ENCODE data around the gene SEZ6L2. TPM values are rescaled to one million over a fixed set of nuclear protein-coding genes. Genes with fewer than 3 reads are reported as not detected.

Gene SEZ6L2
- total and polyA plus RNA-seq, 9 of the 15 experiments (the other 6 are each of a cell fraction or from before 2014, with no cell fraction given) = 0.10 to 2.1 (median 0.72) TPM

DNA sequence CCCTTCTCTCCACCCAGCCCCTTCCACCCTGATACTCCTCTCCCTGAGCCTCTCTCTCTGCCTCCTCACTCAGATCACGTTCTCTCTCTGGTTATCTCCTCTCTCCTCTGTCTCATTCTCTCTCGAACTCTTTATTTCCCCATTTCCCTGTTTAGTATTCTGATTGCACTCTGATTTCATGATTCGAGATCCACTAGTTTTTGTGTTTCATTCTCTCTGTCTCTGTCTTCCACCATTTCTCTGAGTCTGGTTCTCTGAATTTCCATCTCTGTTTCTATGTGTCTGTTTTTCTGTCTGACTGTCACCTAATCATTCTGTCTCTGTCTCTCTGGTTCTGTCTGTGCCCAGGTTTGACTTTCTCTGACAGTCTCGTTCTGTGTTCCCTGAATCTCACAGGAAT, 2.0 kb downstream of the SEZ6L2 start:
- Histone ChIP-seq H3K9me3 (replicated peaks; ENCODE audit: control insufficient read depth, insufficient read depth, low read depth, low read length) (no peaks in the 10 kb centered on the region), H3K9ac (ENCODE audit: insufficient read depth in 1 of 2, low read depth in 2 of 2, low read length in 2 of 2) (no peak overlapping the region), H4K20me1 (replicated peaks; ENCODE audit: control insufficient read depth, insufficient read depth, low read length) (peaks cover 13% of the 10 kb centered on the region; the same call in 1 of the 2 replicates), H3K79me2 (ENCODE audit: control insufficient read depth, insufficient read depth, low read length) (no peaks in the 10 kb centered on the region), H3K4me1 (replicated peaks in 1 of 2; ENCODE audit: control insufficient read depth in 2 of 2, insufficient read depth in 2 of 2, low read length in 2 of 2) (peaks cover 0 to 35% of the 10 kb centered on the region in 2 experiments; a peak in 3 of 5 replicates), H3K27me3 (ENCODE audit: control insufficient read depth in 2 of 2, insufficient read depth in 2 of 2, low read length in 2 of 2) (peaks cover 14 to 30% of the 10 kb centered on the region in 2 experiments), H2AFZ (ENCODE audit: low read depth, low read length) (no peak overlapping the region), H3K4me2 (ENCODE audit: insufficient read depth, low read length) (no peak overlapping the region), H3K9me1 (ENCODE audit: control insufficient read depth, insufficient read depth, low read length) (peaks cover 3% of the 10 kb centered on the region), H3K27ac (ENCODE audit: extremely low read depth, low read depth, low read length) (no peak overlapping the region), H3K36me3 (ENCODE audit: control insufficient read depth, insufficient read depth, low read length) (no peaks in the 10 kb centered on the region), H3K4me3 (no peak overlapping the region)
- DNase-seq (ENCODE audit: extremely low read depth in 1 of 4, low spot score in 3 of 4) (no peak), ATAC-seq (no peak), FAIRE-seq (no peak)
- intact Hi-C loops (cut with micrococcal nuclease) (no loop called here), in situ Hi-C loops (cut with MboI) (no loop called here)
- CTCF ChIA-PET (ENCODE audit: low intra/inter-chr PET ratio) = no interaction called here
- POLR2A ChIA-PET = interaction anchor here (0.6 to 1.1 kb wide), 2 partner anchors 9 to 87 kb away, joined by 3 to 4 read pairs; no protein-coding TSS in a partner anchor
- no TSS peak for BruUV-seq (replicated peaks)
- no peak for TF ChIP-seq FOXA1 (IDR thresholded peaks at IDR 0.05; ENCODE audit: borderline replicate concordance)
- WGBS (ENCODE audit: insufficient coverage, low coverage, missing lambda C conversion rate) = 4% methylated on average over 4 of the region's 4 CpGs

GRCh38 chr16:29896841-29897240, 2.5 kb downstream of the SEZ6L2 start:
- in situ Hi-C loops (cut with MboI) = no loop called here
- Histone ChIP-seq H3K27ac (ENCODE audit: extremely low read depth, low read depth, low read length) (no peak overlapping the region), H3K36me3 (ENCODE audit: control insufficient read depth, insufficient read depth, low read length) (no peaks in the 10 kb centered on the region), H2AFZ (ENCODE audit: low read depth, low read length) (no peak overlapping the region), H3K9me1 (ENCODE audit: control insufficient read depth, insufficient read depth, low read length) (peaks cover 3% of the 10 kb centered on the region), H3K4me3 (no peak overlapping the region), H3K27me3 (ENCODE audit: control insufficient read depth in 2 of 2, insufficient read depth in 2 of 2, low read length in 2 of 2) (peaks cover 13 to 31% of the 10 kb centered on the region in 2 experiments), H3K79me2 (ENCODE audit: control insufficient read depth, insufficient read depth, low read length) (no peaks in the 10 kb centered on the region), H3K9ac (ENCODE audit: insufficient read depth in 1 of 2, low read depth in 2 of 2, low read length in 2 of 2) (no peak overlapping the region), H3K9me3 (replicated peaks; ENCODE audit: control insufficient read depth, insufficient read depth, low read depth, low read length) (no peaks in the 10 kb centered on the region), H4K20me1 (replicated peaks; ENCODE audit: control insufficient read depth, insufficient read depth, low read length) (peaks cover 13% of the 10 kb centered on the region; the same call in 1 of the 2 replicates), H3K4me1 (replicated peaks in 1 of 2; ENCODE audit: control insufficient read depth in 2 of 2, insufficient read depth in 2 of 2, low read length in 2 of 2) (peaks cover 0 to 34% of the 10 kb centered on the region in 2 experiments; a peak in 3 of 5 replicates), H3K4me2 (ENCODE audit: insufficient read depth, low read length) (no peak overlapping the region)
- FAIRE-seq = no peak
- 0% methylated on average over 2 of the region's 15 CpGs for WGBS (ENCODE audit: insufficient coverage, low coverage, missing lambda C conversion rate)
- peak in 1 of 4 experiments; percentile 38 for DNase-seq (ENCODE audit: extremely low read depth in 1 of 4, low spot score in 3 of 4)
- CTCF ChIA-PET (ENCODE audit: low intra/inter-chr PET ratio) = no interaction called here
- POLR2A ChIA-PET = no interaction called here
- no TSS peak for BruUV-seq (replicated peaks)
- intact Hi-C loops (cut with micrococcal nuclease) = no loop called here
- no peak for ATAC-seq
- TF ChIP-seq CREB1 (IDR thresholded peaks at IDR 0.05) (no peak), CREB1 (CRISPR knock-in tag; IDR thresholded peaks at IDR 0.05) (no peak), ZNF143 (CRISPR knock-in tag; IDR thresholded peaks at IDR 0.05) (no peak), ZNF263 (CRISPR knock-in tag; IDR thresholded peaks at IDR 0.05; ENCODE audit: borderline replicate concordance) (peak; percentile 46; the same call in 1 of the 2 replicates)

Measured in K562 (cell line).